ENCODE results near the gene OCSTAMP.

OCSTAMP gene

DNA sequence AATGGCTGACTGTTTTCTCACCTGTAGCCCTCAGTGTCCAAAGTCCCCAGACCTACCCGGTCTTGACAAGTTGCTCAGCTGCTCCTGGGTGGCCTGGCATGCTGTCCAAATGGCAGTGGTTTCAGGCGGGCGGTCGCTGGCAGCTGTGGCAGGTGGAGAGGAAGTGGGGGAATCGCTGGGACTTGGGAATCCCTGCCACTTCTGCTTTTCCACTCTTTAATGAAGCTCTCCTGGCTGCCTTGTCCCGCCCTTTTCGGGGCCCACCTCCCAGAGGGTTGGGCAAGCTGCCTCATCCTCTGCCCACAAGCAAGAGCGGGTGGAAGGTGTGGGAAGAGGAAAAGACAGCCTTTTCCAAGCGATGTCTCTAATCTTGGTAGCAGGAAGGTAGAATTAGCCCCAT lies at the start of gene OCSTAMP:
OCSTAMP (minus strand) TSS at position 194 of the 400 bp plus-strand sequence; CDS start at position 100, 94 bp downstream.
- DNase-seq, result no peak

DNA sequence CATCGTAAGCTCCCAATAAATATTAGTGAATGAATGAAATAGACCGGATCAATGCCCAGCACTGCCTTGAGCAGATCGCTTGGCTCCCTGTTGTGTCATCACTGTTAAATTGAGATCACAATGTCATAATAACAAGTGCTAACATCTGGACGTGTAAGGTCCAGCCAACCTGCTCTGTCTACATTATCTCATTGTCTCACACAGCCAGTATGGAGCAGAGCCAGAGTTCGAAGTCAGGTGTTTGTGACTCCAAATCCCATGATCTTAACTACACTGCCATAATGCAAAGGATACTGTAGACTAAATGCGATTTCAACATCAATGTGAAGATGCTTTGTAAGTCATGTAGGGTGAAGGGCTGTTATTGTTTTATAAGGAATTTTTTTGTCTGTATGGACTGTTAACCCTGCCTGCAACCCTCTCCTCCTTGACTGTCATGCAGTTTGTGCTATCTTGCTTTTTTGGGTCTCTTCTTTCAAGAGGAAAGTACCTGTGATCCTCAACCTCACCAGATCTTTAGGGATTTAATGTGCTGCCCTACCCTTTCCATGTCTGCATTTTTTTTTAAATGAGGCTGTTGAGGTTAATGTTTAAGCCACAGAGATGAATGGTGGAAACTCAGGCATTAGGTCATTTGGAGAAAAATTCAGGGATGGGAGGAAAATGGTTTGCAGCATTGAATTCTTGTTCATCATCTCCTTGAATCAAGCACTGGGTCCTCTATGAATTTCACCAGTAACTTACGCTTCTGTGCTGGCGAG lies 49.0 kb upstream of the OCSTAMP start:
- DNase-seq, result no peak

DNA sequence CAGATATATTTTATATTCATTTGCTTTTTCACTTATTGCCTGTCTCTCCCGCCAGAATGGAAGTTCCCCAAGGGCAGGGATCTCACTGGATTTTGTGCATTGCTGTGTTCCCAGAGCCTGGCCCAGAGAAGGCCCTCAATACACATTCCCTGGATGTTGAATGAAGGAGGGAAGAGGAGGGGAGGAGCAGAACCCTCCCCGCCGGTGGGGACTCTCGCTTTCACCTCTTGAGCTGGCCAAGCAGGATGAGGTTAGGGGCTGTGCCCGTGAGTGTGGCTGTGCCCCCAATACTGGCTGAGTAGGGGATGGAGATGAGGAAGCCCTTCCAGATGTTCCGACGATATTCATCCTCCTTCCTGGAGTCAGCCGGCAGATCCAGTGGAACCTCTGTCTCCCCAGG lies 45.5 kb upstream of the OCSTAMP start:
- no peak for DNase-seq

- DNase-seq, result no peak
Observed at GRCh38 chr20:46594725-46595124, 44.3 kb upstream of the OCSTAMP start.

GRCh38 chr20:46592580-46593362 lies 42.3 kb upstream of the OCSTAMP start:
- DNase-seq, result no peak

- no peak for DNase-seq
Observed at GRCh38 chr20:46590443-46590842, 40.0 kb upstream of the OCSTAMP start.

DNA sequence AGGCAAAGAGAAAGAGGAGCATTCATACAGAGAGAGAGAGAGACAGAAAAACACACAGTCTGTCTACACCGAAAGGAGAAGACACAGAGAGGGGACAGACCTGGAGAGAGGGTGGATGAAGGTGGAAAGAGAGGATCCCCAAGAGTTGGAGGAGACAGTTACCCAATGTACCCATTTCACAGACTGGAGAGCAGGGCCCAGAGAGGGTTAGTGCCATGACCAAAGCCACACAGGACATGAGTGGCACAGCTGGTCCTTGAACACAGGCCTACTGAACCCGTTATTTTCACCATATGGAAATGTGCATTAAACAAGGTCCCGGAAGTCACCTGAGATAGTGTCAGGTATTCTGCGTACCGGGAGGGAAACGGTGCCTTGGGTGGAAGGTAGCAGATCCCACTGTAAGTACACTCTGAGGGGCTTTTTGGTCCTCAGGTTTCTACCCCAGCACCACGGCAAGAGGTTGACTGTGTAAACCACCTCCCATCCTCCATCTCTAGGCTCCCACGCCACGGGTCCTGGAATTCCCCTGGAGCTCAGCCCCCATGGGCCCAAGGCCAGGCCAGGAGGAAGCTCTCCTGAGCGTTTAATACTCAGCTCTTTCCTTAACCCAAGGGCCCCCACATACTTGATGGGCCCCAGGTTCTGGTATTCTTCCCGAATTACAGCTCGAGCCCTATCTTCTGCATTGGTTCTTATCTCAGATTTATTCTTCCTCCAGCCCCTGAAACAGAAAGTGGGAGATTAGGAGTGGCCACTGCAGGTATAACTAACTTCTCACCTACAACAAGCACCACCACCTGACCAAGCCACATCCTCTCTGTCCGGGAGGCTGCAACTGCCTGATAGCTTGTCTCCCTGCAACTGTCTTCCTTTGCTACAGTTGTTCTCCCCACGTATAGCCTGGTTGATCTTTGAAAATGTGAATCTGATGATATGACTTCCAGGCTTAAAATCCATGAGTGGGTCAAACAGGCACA lies 38.4 kb upstream of the OCSTAMP start:
- DNase-seq, result no peak

- DNase-seq, result no peak
Observed at GRCh38 chr20:46587986-46588385, 37.5 kb upstream of the OCSTAMP start.

DNA sequence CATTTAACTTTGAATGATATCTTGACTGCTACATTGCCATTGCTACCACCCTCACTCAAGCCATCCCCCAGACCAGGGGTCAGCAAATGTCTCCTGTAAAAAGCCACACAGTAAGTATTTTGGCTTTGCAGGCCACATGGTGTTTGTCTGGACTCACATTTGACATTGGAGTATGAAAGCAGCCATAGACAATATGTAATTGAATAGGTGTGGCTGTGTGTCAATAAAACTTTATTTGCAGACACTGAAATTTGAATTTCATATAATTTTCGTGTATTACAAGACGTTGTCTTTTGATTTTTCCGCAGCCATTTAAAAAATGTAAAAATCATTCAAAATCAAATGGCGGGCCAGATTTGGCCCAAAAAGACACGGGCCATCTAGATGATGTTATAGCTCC lies 36.3 kb upstream of the OCSTAMP start:
- DNase-seq, result no peak

DNA sequence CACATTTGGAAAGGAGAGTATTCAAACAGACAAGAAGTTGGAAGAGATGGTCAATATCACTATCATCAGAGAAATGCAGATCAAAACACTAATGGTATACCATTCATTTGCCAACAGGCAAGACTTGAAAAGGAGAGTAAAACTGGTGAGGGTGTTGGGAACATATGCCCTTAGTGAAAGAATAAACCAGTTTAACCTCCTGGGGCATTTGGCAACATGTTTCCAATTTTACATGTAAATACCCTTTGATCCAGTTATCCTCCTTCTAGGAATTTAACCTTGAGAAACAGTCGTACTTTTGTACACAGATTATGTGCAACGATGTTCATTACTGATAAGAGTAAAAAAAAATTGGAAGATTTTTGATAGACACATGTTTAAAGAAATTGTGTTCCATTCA lies 34.1 kb upstream of the OCSTAMP start:
- no peak for DNase-seq

DNA sequence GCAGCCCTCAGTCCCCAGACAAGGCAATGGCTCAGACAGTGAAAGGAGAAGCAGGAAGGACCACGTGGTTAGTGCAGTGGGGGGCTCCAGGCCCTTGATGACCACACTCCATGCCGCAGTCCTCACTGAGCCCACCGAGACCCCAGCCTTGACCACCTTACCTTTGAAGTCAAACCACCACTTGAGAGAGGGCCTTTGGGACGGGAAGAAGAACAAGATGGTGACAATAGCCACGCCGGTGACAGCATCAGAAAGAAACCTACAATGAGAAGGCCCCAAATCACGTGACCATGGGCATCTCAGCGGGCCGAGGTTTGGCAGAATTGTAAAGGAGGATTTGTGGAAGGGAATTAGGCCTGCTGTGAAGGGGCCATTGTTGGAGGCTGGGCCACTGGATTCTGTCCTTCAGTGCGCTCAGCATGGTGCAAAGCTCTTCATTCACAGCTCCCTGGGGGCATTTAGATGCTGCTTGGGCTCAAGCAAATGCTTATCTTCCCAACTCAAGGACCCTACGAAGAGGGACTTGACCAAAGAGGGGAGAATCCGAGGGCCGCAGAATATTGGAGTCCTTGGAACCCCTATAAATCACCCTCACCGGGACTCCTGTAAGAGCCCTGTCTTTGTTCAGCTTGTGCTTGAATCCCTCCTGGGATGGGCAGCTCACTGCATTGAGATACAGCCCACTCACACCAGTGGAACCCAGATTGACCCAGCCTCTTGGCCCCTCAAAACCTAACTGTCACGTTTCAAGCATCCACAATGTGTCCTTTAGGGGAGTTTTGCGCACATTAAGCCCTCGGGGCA lies 33.2 kb upstream of the OCSTAMP start:
- peak in 5 of 14 donors; percentile 18 to 39 (median 20) for DNase-seq

- DNase-seq, result peak in 1 of 14 donors; percentile 91
Observed at GRCh38 chr20:46582648-46583047, 32.2 kb upstream of the OCSTAMP start.

DNA sequence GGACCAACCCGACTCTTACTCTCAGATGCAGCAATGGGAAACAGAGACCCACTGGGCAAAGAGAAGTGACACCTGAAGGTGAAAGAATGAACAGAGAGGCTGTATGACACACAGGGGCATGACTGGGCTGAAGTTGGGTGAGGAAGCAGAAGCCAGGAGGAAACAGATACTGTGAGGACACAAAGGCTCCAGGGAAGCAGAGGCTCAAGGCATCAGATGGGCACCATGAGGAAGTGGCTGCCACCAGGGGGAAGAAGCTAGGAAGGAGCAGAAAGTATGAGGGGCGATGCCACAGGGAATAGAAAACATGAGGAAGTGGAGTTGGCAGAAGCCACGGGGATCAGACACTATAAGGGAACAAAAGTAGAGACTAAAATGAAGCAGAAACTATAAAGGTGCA lies 30.9 kb upstream of the OCSTAMP start:
- DNase-seq, result no peak

- no peak for DNase-seq
Observed at GRCh38 chr20:46580613-46581205, 30.3 kb upstream of the OCSTAMP start.

- no peak for DNase-seq
Observed at GRCh38 chr20:46578745-46579144, 28.3 kb upstream of the OCSTAMP start.

- no peak for DNase-seq
Observed at GRCh38 chr20:46576774-46577395, 26.4 kb upstream of the OCSTAMP start.

GRCh38 chr20:46575937-46576461 lies 25.5 kb upstream of the OCSTAMP start:
- DNase-seq, result no peak

DNA sequence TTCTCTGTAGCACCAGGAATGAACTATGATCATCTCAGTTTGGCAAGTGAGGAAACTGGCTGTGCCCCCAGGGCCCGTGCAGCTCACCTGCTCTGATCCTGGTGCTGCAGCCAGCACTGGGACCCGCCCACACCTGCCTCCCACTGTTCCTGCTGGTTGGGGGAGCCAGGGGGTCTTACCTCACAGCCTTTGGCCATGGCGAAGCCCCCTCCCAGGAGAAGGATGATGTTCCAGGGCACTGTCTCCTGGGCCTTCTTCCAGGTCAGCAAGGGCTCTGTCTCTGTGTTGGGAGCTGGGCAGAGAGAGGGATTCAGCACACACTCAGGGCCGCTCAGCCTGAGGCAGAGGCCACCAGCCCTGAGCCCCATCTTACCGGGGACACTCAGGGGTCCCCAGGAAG lies 24.9 kb upstream of the OCSTAMP start:
- peak in 1 of 14 donors; percentile 10 for DNase-seq

GRCh38 chr20:46573788-46574584 lies 23.5 kb upstream of the OCSTAMP start:
- peak in 1 of 14 donors; percentile 30 for DNase-seq

- DNase-seq, result no peak
Observed at GRCh38 chr20:46573234-46573633, 22.8 kb upstream of the OCSTAMP start.
